Measurements from ENCODE around the gene GABBR2. TPM values are rescaled to one million over a fixed set of nuclear protein-coding genes. Genes with fewer than 3 reads are reported as not detected.

The GABBR2 gene
- polyA plus RNA-seq, 1 of the 3 experiments (the other 2 are of a cell fraction): not detected

DNA sequence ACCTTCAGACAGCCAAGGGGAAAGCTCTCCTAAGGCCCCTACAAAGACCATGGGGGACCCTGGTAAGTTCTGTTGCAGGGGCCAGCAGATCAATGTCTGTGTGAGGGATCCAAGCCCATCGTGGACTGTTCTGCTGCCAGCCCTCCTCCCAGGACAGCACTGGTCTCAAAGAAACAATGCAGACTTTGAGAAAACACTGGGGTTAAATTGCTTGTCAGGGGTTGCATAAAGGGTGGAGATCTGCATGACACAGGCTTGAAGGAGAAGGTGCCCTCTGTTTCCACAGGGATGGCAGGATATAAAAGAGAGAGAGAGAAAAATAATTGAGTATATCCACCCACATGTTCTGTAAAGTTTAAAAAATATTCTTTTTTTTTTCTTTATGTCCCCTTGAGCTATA lies 295.7 kb downstream of the GABBR2 start:
- Histone ChIP-seq H3K9ac (no peak overlapping the region), H3K36me3 (replicated peaks in 1 of 2; ENCODE audit: control insufficient read depth in 1 of 2, insufficient read depth in 2 of 2, low read length in 1 of 2) (no peaks in the 10 kb centered on the region), H4K20me1 (ENCODE audit: insufficient read depth) (no peaks in the 10 kb centered on the region), H3K9me3 (no peaks in the 10 kb centered on the region), H3K4me3 (ENCODE audit: low read depth in 2 of 2, low read length in 1 of 2) (no peak overlapping the region), H3K79me2 (ENCODE audit: insufficient read depth) (no peaks in the 10 kb centered on the region), H3K27ac (ENCODE audit: low read depth in 2 of 2, low read length in 1 of 2) (no peak overlapping the region), H3K9me2 (no peaks in the 10 kb centered on the region), H3K4me2 (no peak overlapping the region), H3K27me3 (ENCODE audit: insufficient read depth) (peaks cover 10% of the 10 kb centered on the region; the same call in 1 of the 2 replicates), H2AFZ (ENCODE audit: low read depth) (no peak overlapping the region), H3K4me1 (ENCODE audit: control insufficient read depth in 1 of 2, insufficient read depth in 2 of 2, low read depth in 1 of 2, low read length in 1 of 2) (peaks cover 0 to 8% of the 10 kb centered on the region in 2 experiments; a peak in 1 of 4 replicates), H3F3A (replicated peaks; ENCODE audit: insufficient read depth) (peaks cover 3% of the 10 kb centered on the region)
- no peak for DNase-seq
- WGBS (ENCODE audit: low lambda C conversion rate): 23% methylated on average over 1 of the region's 1 CpG
- POLR2A ChIA-PET: no interaction called here
- CTCF ChIA-PET: no interaction called here
- TF ChIP-seq TCF12 (IDR thresholded peaks at IDR 0.05) (no peak), FOXJ3 (CRISPR knock-in tag; IDR thresholded peaks at IDR 0.05) (no peak), TEAD4 (IDR thresholded peaks at IDR 0.05; ENCODE audit: borderline replicate concordance, insufficient read depth) (no peak), JUND (IDR thresholded peaks at IDR 0.05) (no peak), RFX5 (IDR thresholded peaks at IDR 0.05; ENCODE audit: low read length) (no peak), SIN3A (IDR thresholded peaks at IDR 0.05; ENCODE audit: borderline replicate concordance, low read depth, low read length) (no peak), FOXM1 (IDR thresholded peaks at IDR 0.05; ENCODE audit: low read depth) (no peak), GABPA (IDR thresholded peaks at IDR 0.05; ENCODE audit: low read depth) (no peak), MXI1 (IDR thresholded peaks at IDR 0.05; ENCODE audit: low read depth, low read length) (no peak), GATA2 (CRISPR knock-in tag; IDR thresholded peaks at IDR 0.05) (no peak), NRF1 (IDR thresholded peaks at IDR 0.05; ENCODE audit: low read depth, low read length) (no peak), USF2 (IDR thresholded peaks at IDR 0.05; ENCODE audit: borderline replicate concordance, low read depth, low read length) (no peak), EZH2phosphoT487 (IDR thresholded peaks at IDR 0.05; ENCODE audit: borderline replicate concordance, low read depth) (no peak), MEF2A (IDR thresholded peaks at IDR 0.05; ENCODE audit: borderline replicate concordance, low read depth) (no peak), CHD2 (IDR thresholded peaks at IDR 0.05; ENCODE audit: low read length, partially characterized antibody) (no peak), POLR2AphosphoS5 (IDR thresholded peaks at IDR 0.05; ENCODE audit: low read depth, low read length) (no peak), NFIC (IDR thresholded peaks at IDR 0.05; ENCODE audit: borderline replicate concordance) (no peak)
- TF ChIP-seq, protein P1, sequence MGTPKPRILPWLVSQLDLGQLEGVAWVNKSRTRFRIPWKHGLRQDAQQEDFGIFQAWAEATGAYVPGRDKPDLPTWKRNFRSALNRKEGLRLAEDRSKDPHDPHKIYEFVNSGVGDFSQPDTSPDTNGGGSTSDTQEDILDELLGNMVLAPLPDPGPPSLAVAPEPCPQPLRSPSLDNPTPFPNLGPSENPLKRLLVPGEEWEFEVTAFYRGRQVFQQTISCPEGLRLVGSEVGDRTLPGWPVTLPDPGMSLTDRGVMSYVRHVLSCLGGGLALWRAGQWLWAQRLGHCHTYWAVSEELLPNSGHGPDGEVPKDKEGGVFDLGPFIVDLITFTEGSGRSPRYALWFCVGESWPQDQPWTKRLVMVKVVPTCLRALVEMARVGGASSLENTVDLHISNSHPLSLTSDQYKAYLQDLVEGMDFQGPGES (IDR thresholded peaks at IDR 0.05; ENCODE audit: low read depth, low read length): no peak
- TF ChIP-seq, protein P2, sequence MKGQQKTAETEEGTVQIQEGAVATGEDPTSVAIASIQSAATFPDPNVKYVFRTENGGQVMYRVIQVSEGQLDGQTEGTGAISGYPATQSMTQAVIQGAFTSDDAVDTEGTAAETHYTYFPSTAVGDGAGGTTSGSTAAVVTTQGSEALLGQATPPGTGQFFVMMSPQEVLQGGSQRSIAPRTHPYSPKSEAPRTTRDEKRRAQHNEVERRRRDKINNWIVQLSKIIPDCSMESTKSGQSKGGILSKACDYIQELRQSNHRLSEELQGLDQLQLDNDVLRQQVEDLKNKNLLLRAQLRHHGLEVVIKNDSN (IDR thresholded peaks at IDR 0.05; ENCODE audit: borderline replicate concordance, low read depth): no peak
